Tibial artery (tissue), 4 donors: ENCODE measurements around the gene GRIP1.

Source experiments
- DNase-seq, 2 donors: peaks; one replicate each; pipeline ENCODE4 v3.0.0-alpha.2; 2019
- H3K27ac ChIP-seq, 2 donors: fragments of 200-600 bp; sonication (generic) in 1 of 2; 1 replicate in 1 of 2; 2 replicates in 1 of 2; pipeline ENCODE4 v1.5.1; 2018 to 2019; ENCODE audit warnings: mild to moderate bottlenecking in 1 of 2
- H3K27me3 ChIP-seq, 2 donors: fragments of 200-600 bp; sonication (generic) in 1 of 2; one replicate each; pipeline versions ENCODE4 v1.5.1 to v1.6.0; 2016 to 2019
- H3K36me3 ChIP-seq, 3 donors: fragments of 200-600 bp; sonication (generic) in 2 of 3; one replicate each; pipeline ENCODE4 v1.5.1; 2016 to 2019; ENCODE audit warnings: mild to moderate bottlenecking in 2 of 3
- H3K4me1 ChIP-seq, 4 donors: fragments of 200-600 bp; sonication (generic) in 2 of 4; 1 replicate in 3 of 4; 2 replicates in 1 of 4; pipeline ENCODE4 v1.5.1; 2016 to 2019
- H3K4me3 ChIP-seq, 2 donors: fragments of 200-600 bp; sonication (generic) in 1 of 2; 1 replicate in 1 of 2; 2 replicates in 1 of 2; pipeline ENCODE4 v1.5.1; 2018 to 2019; ENCODE audit warnings: mild to moderate bottlenecking in 2 of 2
- H3K9me3 ChIP-seq, 3 donors: fragments of 200-600 bp; sonication (generic) in 1 of 3; one replicate each; pipeline ENCODE4 v1.5.1; 2016 to 2019
- CTCF ChIP-seq, 2 experiments: fragments of 200-600 bp in 1 of 2; fragments of 450-650 bp in 1 of 2; IDR thresholded peaks; one replicate each; pipeline ENCODE4 v1.5.1; 2017 to 2019; ENCODE audit warnings: antibody characterized with exemption in 2 of 2, mild to moderate bottlenecking in 1 of 2, moderate library complexity in 1 of 2
- intact Hi-C: fragments of 100-400 bp; cut with DNase I; formaldehyde crosslinking; loops from one replicate; pipeline ENCODE4 v1.15.0; 2023; ENCODE audit warnings: low total_unique reads

GRIP1 gene

GRCh38 chr12:66387117-66387516 lies 291.8 kb downstream of the GRIP1 start:
- H3K9me3 ChIP-seq, result no peaks in the 10 kb centered on the region
- no peak for DNase-seq
- H3K4me1 ChIP-seq, result no peaks in the 10 kb centered on the region
- no peak overlapping the region for H3K27ac ChIP-seq
- H3K4me3 ChIP-seq, result no peak overlapping the region
- no peak for TF ChIP-seq CTCF (IDR thresholded peaks at IDR 0.05)
- H3K27me3 ChIP-seq, result no peaks in the 10 kb centered on the region
- intact Hi-C loops, result no loop called here
- no peaks in the 10 kb centered on the region for H3K36me3 ChIP-seq

GRCh38 chr12:66380769-66381535 lies 297.9 kb downstream of the GRIP1 start:
- Histone ChIP-seq H3K4me3 (no peak overlapping the region), H3K27me3 (no peaks in the 10 kb centered on the region), H3K27ac (no peak overlapping the region), H3K4me1 (no peaks in the 10 kb centered on the region), H3K9me3 (no peaks in the 10 kb centered on the region), H3K36me3 (no peaks in the 10 kb centered on the region)
- intact Hi-C loops, result no loop called here
- DNase-seq, result no peak
- no peak for TF ChIP-seq CTCF (IDR thresholded peaks at IDR 0.05)

GRCh38 chr12:66379616-66380015 lies 299.3 kb downstream of the GRIP1 start:
- TF ChIP-seq CTCF (IDR thresholded peaks at IDR 0.05), result no peak
- H3K36me3 ChIP-seq, result no peaks in the 10 kb centered on the region
- no peak for DNase-seq
- no peaks in the 10 kb centered on the region for H3K4me1 ChIP-seq
- H3K27me3 ChIP-seq, result no peaks in the 10 kb centered on the region
- H3K27ac ChIP-seq, result no peak overlapping the region
- intact Hi-C loops, result no loop called here
- H3K4me3 ChIP-seq, result no peak overlapping the region
- H3K9me3 ChIP-seq, result no peaks in the 10 kb centered on the region

- no peaks in the 10 kb centered on the region for H3K4me1 ChIP-seq
- H3K27me3 ChIP-seq, result no peaks in the 10 kb centered on the region
- DNase-seq, result no peak
- no peak overlapping the region for H3K27ac ChIP-seq
- TF ChIP-seq CTCF (IDR thresholded peaks at IDR 0.05), result no peak
- intact Hi-C loops, result no loop called here
- H3K4me3 ChIP-seq, result no peak overlapping the region
- H3K9me3 ChIP-seq, result no peaks in the 10 kb centered on the region
- H3K36me3 ChIP-seq, result no peaks in the 10 kb centered on the region
Observed at GRCh38 chr12:66375560-66375959, 303.3 kb downstream of the GRIP1 start.

GRCh38 chr12:66371982-66372381 lies 306.9 kb downstream of the GRIP1 start:
- no peaks in the 10 kb centered on the region for H3K4me1 ChIP-seq
- no peaks in the 10 kb centered on the region for H3K9me3 ChIP-seq
- no peak overlapping the region for H3K4me3 ChIP-seq
- no peak for DNase-seq
- TF ChIP-seq CTCF (IDR thresholded peaks at IDR 0.05), result no peak
- H3K27me3 ChIP-seq, result no peaks in the 10 kb centered on the region
- intact Hi-C loops, result no loop called here
- H3K27ac ChIP-seq, result no peak overlapping the region
- H3K36me3 ChIP-seq, result no peaks in the 10 kb centered on the region
